Measurements from ENCODE around the gene LRRC8C. TPM values are rescaled to one million over a fixed set of nuclear protein-coding genes. Genes with fewer than 3 reads are reported as not detected.

LRRC8C gene
- total and polyA plus RNA-seq, 10 of the 15 experiments (the other 5 are each of a cell fraction or from before 2014, with no cell fraction given), result 2.3 to 16.3 (median 10.8) TPM

DNA sequence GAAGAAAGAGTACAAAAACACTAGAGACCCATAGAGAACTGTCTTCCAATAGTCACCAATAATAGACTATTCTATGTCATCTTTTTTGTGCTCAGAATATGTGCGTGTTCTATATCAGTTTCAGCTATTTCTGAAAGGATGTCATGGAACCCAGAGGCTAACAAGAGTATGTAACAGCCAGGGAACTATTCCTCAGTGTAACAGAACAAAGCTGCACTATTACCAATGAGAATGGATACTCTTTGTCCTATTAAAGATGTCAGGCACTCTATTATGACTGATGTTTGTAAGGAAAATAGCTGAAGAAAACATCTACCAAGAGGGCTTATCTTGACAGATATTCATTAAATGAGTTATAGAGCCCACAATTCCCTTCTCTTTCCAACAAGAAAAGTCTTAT, 8.6 kb upstream of the LRRC8C start:
- in situ Hi-C loops (cut with MboI), result no loop called here
- RAD21 ChIA-PET (ENCODE audit: unreplicated experiment), result interaction anchor here (0.9 to 2.8 kb wide), 4 partner anchors 13 to 141 kb away, joined by 3 to 12 read pairs (median 5); no protein-coding TSS in a partner anchor
- ATAC-seq (no peak), DNase-seq (ENCODE audit: low read depth, low spot score) (no peak), FAIRE-seq (no peak)
- POLR2A ChIA-PET, result interaction anchor here (1.0 kb wide), 1 partner anchor 11 kb away, joined by 3 read pairs; no protein-coding TSS in a partner anchor
- no peak overlapping the region for H3K4me2 ChIP-seq (ENCODE audit: control insufficient read depth, insufficient read depth)
- H3K27me3 ChIP-seq (replicated peaks in 1 of 2; ENCODE audit: control insufficient read depth in 2 of 2, insufficient read depth in 2 of 2, low read length in 1 of 2), result no peaks in the 10 kb centered on the region; a peak in 1 of 4 replicates
- intact Hi-C loops (cut with micrococcal nuclease; ENCODE audit: unreplicated experiment), result no loop called here
- TF ChIP-seq GABPA (IDR thresholded peaks at IDR 0.05; ENCODE audit: low read depth), result no peak
- H3K4me3 ChIP-seq, result no peak overlapping the region
- no peaks in the 10 kb centered on the region for H3K79me2 ChIP-seq (ENCODE audit: control insufficient read depth, insufficient read depth, low read length)
- H3K4me1 ChIP-seq (ENCODE audit: control insufficient read depth, insufficient read depth, low read length), result peaks cover 9% of the 10 kb centered on the region
- H4K20me1 ChIP-seq (ENCODE audit: control insufficient read depth, insufficient read depth), result no peaks in the 10 kb centered on the region
- CTCF ChIA-PET, result interaction anchor here (1.2 to 19.0 kb wide), 5 partner anchors 10 to 138 kb away, joined by 4 to 369 read pairs (median 6); no protein-coding TSS in a partner anchor
- H3K27ac ChIP-seq (ENCODE audit: control insufficient read depth, insufficient read depth), result no peak overlapping the region
- SMC1A ChIA-PET (ENCODE audit: uncharacterized antibody, unreplicated experiment), result interaction anchor here (1.0 to 20.4 kb wide), 6 partner anchors 9 to 157 kb away, joined by 4 to 391 read pairs (median 7); no protein-coding TSS in a partner anchor
- H3K9ac ChIP-seq (ENCODE audit: control insufficient read depth, insufficient read depth, low read length), result no peak overlapping the region
- BruUV-seq (replicated peaks), result no TSS peak
- H3K36me3 ChIP-seq (ENCODE audit: control insufficient read depth in 2 of 2, insufficient read depth in 2 of 2, low read length in 1 of 2), result no peaks in the 10 kb centered on the region
- no peaks in the 10 kb centered on the region for H3K9me3 ChIP-seq (replicated peaks; ENCODE audit: control insufficient read depth, insufficient read depth, low read length)
- whole genome bisulfite sequencing (ENCODE audit: insufficient coverage, insufficient replicate concordance, low lambda C conversion rate, missing lambda C conversion rate), result 90% methylated on average over 1 of the region's 1 CpG
- H2AFZ ChIP-seq (ENCODE audit: control insufficient read depth, low read depth, low read length), result no peak overlapping the region

- Histone ChIP-seq H3K9me3 (replicated peaks; ENCODE audit: control insufficient read depth, insufficient read depth, low read length) (no peaks in the 10 kb centered on the region), H4K20me1 (ENCODE audit: control insufficient read depth, insufficient read depth) (no peaks in the 10 kb centered on the region), H3K9ac (ENCODE audit: control insufficient read depth, insufficient read depth, low read length) (no peak overlapping the region), H3K27me3 (replicated peaks in 1 of 2; ENCODE audit: control insufficient read depth in 2 of 2, insufficient read depth in 2 of 2, low read length in 1 of 2) (no peaks in the 10 kb centered on the region; a peak in 1 of 4 replicates), H3K27ac (ENCODE audit: control insufficient read depth, insufficient read depth) (no peak overlapping the region), H3K36me3 (ENCODE audit: control insufficient read depth in 2 of 2, insufficient read depth in 2 of 2, low read length in 1 of 2) (no peaks in the 10 kb centered on the region), H3K4me3 (no peak overlapping the region), H3K79me2 (ENCODE audit: control insufficient read depth, insufficient read depth, low read length) (no peaks in the 10 kb centered on the region), H2AFZ (ENCODE audit: control insufficient read depth, low read depth, low read length) (no peak overlapping the region), H3K4me2 (ENCODE audit: control insufficient read depth, insufficient read depth) (no peak overlapping the region), H3K4me1 (ENCODE audit: control insufficient read depth, insufficient read depth, low read length) (peaks cover 9% of the 10 kb centered on the region)
- ATAC-seq (no peak), FAIRE-seq (no peak), DNase-seq (ENCODE audit: low read depth, low spot score) (no peak)
- ChIA-PET RAD21 (ENCODE audit: unreplicated experiment) (interaction anchor here (0.9 to 2.8 kb wide), 4 partner anchors 13 to 141 kb away, joined by 3 to 12 read pairs (median 5); no protein-coding TSS in a partner anchor), POLR2A (interaction anchor here (1.0 kb wide), 1 partner anchor 11 kb away, joined by 3 read pairs; no protein-coding TSS in a partner anchor), CTCF (interaction anchor here (1.2 to 19.0 kb wide), 4 partner anchors 11 to 137 kb away, joined by 4 to 369 read pairs (median 5); no protein-coding TSS in a partner anchor), SMC1A (ENCODE audit: uncharacterized antibody, unreplicated experiment) (interaction anchor here (1.0 to 20.4 kb wide), 5 partner anchors 9 to 141 kb away, joined by 5 to 391 read pairs (median 9); no protein-coding TSS in a partner anchor)
- intact Hi-C loops (cut with micrococcal nuclease; ENCODE audit: unreplicated experiment), result no loop called here
- 76% methylated on average over 4 of the region's 4 CpGs for WGBS (ENCODE audit: insufficient coverage, insufficient replicate concordance, low lambda C conversion rate, missing lambda C conversion rate)
- TF ChIP-seq MTA2 (IDR thresholded peaks at IDR 0.05; ENCODE audit: low read depth) (no peak), EED (IDR thresholded peaks at IDR 0.05; ENCODE audit: low read depth) (no peak), ZNF207 (IDR thresholded peaks at IDR 0.05; ENCODE audit: borderline replicate concordance) (no peak)
- no TSS peak for BruUV-seq (replicated peaks)
- in situ Hi-C loops (cut with MboI), result loop anchor here (5.0 to 25.0 kb wide), 2 partner anchors 132 to 362 kb away; partner anchors contain the start of gene ZNF326
Measured at GRCh38 chr1:89624715-89625323, 8.1 kb upstream of the LRRC8C start.
